Breast epithelium (tissue), 4 donors: ENCODE data around the gene KRT4. TPM values are rescaled to one million over a fixed set of nuclear protein-coding genes. Genes with fewer than 3 reads are reported as not detected.

Source experiments
- DNase-seq, 2 donors: peaks; one replicate each; pipeline ENCODE4 v3.0.0-alpha.2; 2019; ENCODE audit warnings: low spot score in 2 of 2
- H3K27ac ChIP-seq, 2 donors: fragments of 200-600 bp; sonication (generic) in 1 of 2; one replicate each; pipeline ENCODE4 v1.5.1; 2016 to 2019; ENCODE audit warnings: mild to moderate bottlenecking in 1 of 2
- H3K27me3 ChIP-seq, 2 donors: fragments of 200-600 bp; sonication (generic) in 1 of 2; one replicate each; pipeline versions ENCODE4 v1.5.1 to v1.6.0; 2017 to 2019; ENCODE audit warnings: control low read depth in 1 of 2, mild to moderate bottlenecking in 1 of 2
- H3K36me3 ChIP-seq: fragments of 200-600 bp; one replicate; pipeline ENCODE4 v1.5.1; 2019
- H3K4me1 ChIP-seq, 2 donors: fragments of 200-600 bp; sonication (generic); one replicate each; pipeline ENCODE4 v1.5.1; 2016 to 2019; ENCODE audit warnings: control low read depth in 1 of 2
- H3K4me3 ChIP-seq, 3 donors: fragments of 200-600 bp; sonication (generic); 1 replicate in 2 of 3; 2 replicates in 1 of 3; pipeline ENCODE4 v1.5.1; 2016 to 2019; ENCODE audit warnings: mild to moderate bottlenecking in 3 of 3, moderate library complexity in 2 of 3
- H3K9me3 ChIP-seq, 2 donors: fragments of 200-600 bp; sonication (generic) in 1 of 2; one replicate each; pipeline ENCODE4 v1.5.1; 2016 to 2019; ENCODE audit warnings: control low read depth in 1 of 2
- CTCF ChIP-seq, 3 donors: fragments of 450-650 bp; IDR thresholded peaks; one replicate each; pipeline ENCODE4 v1.5.1; 2016 to 2017; ENCODE audit warnings: antibody characterized with exemption in 3 of 3, mild to moderate bottlenecking in 3 of 3, moderate library complexity in 3 of 3
- POLR2A ChIP-seq: fragments of 450-650 bp; IDR thresholded peaks from one replicate; pipeline ENCODE4 v1.6.1; 2016; ENCODE audit warnings: antibody characterized with exemption, mild to moderate bottlenecking, moderate library complexity
- POLR2AphosphoS5 ChIP-seq, 3 donors: sonication (generic); formaldehyde crosslinking; IDR thresholded peaks; one replicate each; pipeline ENCODE4 v1.6.1; 2017; ENCODE audit warnings: antibody characterized with exemption in 3 of 3
- intact Hi-C: fragments of 100-400 bp; cut with DNase I; formaldehyde crosslinking; loops from one replicate; pipeline ENCODE4 v1.15.1; 2023; ENCODE audit warnings: low total_unique reads
- total RNA-seq, 3 donors: library from RNA; depleted of rRNA; stranded (reverse); fragments of >200 nt; gene quantifications; one replicate each; pipeline ENCODE4 v1.1.0, GENCODE V29; 2016

The KRT4 gene
- total RNA-seq, 3 donors from 2014 or later: 0.33 TPM; not detected in 2

GRCh38 chr12:52772772-52773171 lies 41.1 kb downstream of the KRT4 start:
- TF ChIP-seq CTCF (IDR thresholded peaks at IDR 0.05) (no peak), POLR2A (no peak), POLR2AphosphoS5 (IDR thresholded peaks at IDR 0.05) (no peak)
- no peaks in the 10 kb centered on the region for H3K4me1 ChIP-seq
- intact Hi-C loops: no loop called here
- no peak overlapping the region for H3K4me3 ChIP-seq
- H3K27me3 ChIP-seq: no peaks in the 10 kb centered on the region
- H3K36me3 ChIP-seq: no peaks in the 10 kb centered on the region
- H3K27ac ChIP-seq: no peak overlapping the region
- no peaks in the 10 kb centered on the region for H3K9me3 ChIP-seq
- DNase-seq: no peak

GRCh38 chr12:52772188-52772587 lies 41.7 kb downstream of the KRT4 start:
- no peak for DNase-seq
- Histone ChIP-seq H3K27me3 (no peaks in the 10 kb centered on the region), H3K27ac (no peak overlapping the region), H3K4me3 (no peak overlapping the region), H3K4me1 (no peaks in the 10 kb centered on the region), H3K9me3 (no peaks in the 10 kb centered on the region), H3K36me3 (no peaks in the 10 kb centered on the region)
- TF ChIP-seq CTCF (IDR thresholded peaks at IDR 0.05) (no peak), POLR2AphosphoS5 (IDR thresholded peaks at IDR 0.05) (no peak), POLR2A (no peak)
- intact Hi-C loops: no loop called here

DNA sequence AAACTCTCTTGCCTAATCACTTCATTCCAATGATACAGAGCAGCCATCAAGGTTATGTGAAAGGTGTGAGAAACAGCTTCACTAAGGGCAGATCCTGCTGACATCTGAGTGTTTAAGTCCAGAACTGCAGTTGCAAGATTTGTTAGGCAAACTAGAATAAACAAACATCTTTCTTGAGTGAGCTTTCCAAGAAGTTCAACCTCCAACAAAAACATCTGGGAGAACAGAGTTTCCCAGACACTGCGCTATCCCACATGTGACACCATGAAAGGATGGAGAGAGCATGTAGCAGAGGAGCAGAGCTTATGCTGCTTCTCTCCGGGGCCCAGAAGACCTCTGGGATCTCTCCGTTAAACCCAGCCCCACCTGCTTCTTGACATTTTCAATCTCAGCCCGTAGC lies 42.4 kb downstream of the KRT4 start:
- no peaks in the 10 kb centered on the region for H3K27me3 ChIP-seq
- no peak for DNase-seq
- no peaks in the 10 kb centered on the region for H3K36me3 ChIP-seq
- TF ChIP-seq POLR2AphosphoS5 (IDR thresholded peaks at IDR 0.05): no peak
- TF ChIP-seq POLR2A: no peak
- no peak for TF ChIP-seq CTCF (IDR thresholded peaks at IDR 0.05)
- no peak overlapping the region for H3K27ac ChIP-seq
- intact Hi-C loops: no loop called here
- no peaks in the 10 kb centered on the region for H3K4me1 ChIP-seq
- H3K4me3 ChIP-seq: no peak overlapping the region
- no peaks in the 10 kb centered on the region for H3K9me3 ChIP-seq

DNA sequence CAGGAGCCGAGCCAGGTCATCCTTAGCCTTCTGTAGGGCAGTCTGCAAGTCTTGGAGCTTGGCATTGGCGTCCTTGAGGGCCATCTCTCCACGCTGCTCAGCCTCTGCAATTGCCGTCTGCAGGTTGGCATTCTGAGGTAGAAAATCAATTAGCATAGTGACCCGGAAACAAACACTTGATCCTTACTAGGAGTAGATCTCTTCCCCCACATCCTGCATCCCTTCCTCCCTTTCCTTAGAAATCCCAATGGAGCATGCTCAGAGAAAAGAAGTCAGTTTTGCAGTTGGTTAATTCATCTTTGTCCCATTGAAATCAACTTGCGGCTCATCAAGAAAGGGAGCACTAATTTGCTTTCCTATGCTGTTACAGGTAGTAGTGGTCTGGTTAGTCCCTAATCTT lies 42.8 kb downstream of the KRT4 start:
- no peaks in the 10 kb centered on the region for H3K9me3 ChIP-seq
- DNase-seq: no peak
- no peaks in the 10 kb centered on the region for H3K4me1 ChIP-seq
- H3K27ac ChIP-seq: no peak overlapping the region
- H3K36me3 ChIP-seq: no peaks in the 10 kb centered on the region
- intact Hi-C loops: no loop called here
- TF ChIP-seq POLR2A (no peak), POLR2AphosphoS5 (IDR thresholded peaks at IDR 0.05) (no peak), CTCF (IDR thresholded peaks at IDR 0.05) (no peak)
- H3K4me3 ChIP-seq: no peak overlapping the region
- H3K27me3 ChIP-seq: no peaks in the 10 kb centered on the region

GRCh38 chr12:52769946-52770345 lies 44.0 kb downstream of the KRT4 start:
- no peak for DNase-seq
- no peak overlapping the region for H3K4me3 ChIP-seq
- TF ChIP-seq POLR2AphosphoS5 (IDR thresholded peaks at IDR 0.05): no peak
- TF ChIP-seq CTCF (IDR thresholded peaks at IDR 0.05): no peak
- TF ChIP-seq POLR2A: no peak
- no peaks in the 10 kb centered on the region for H3K27me3 ChIP-seq
- no peak overlapping the region for H3K27ac ChIP-seq
- H3K4me1 ChIP-seq: no peaks in the 10 kb centered on the region
- no peaks in the 10 kb centered on the region for H3K36me3 ChIP-seq
- no peaks in the 10 kb centered on the region for H3K9me3 ChIP-seq
- intact Hi-C loops: no loop called here
